GM12878 (cell line): ENCODE measurements around the gene ENSA. TPM values are rescaled to one million over a fixed set of nuclear protein-coding genes. Genes with fewer than 3 reads are reported as not detected.

Experiments
- ATAC-seq: fragments of 200-7000 bp; cut with Tn5 transposase; 3 replicates; pipeline ENCODE4 v1.9.1; 2020; ENCODE audit warnings: mild to moderate bottlenecking, moderate library complexity
- Bru-seq: library from RNA; stranded (reverse); fragments of 400-500 nt; gene quantifications from one replicate; lab custom pipeline; 2021; lab: Mats Ljungman, UMichigan
- BruChase-seq, 2 experiments: library from RNA; stranded (reverse); fragments of 400-500 nt; gene quantifications; one replicate each; lab custom pipeline; 2021; lab: Mats Ljungman, UMichigan
- BruUV-seq: library from RNA; stranded (reverse); fragments of 400-500 nt; replicated peaks from 2 replicates; lab custom pipeline; 2021; lab: Mats Ljungman, UMichigan
- CTCF ChIA-PET: fragments of 300-600 bp; sonication (Branson Sonifier 250); formaldehyde crosslinking; extraction: SDS; loops from one replicate; lab custom pipeline; 2021; ENCODE audit warnings: inconsistent platforms; lab: Yijun Ruan, JAX
- POLR2A ChIA-PET: fragments of 350-600 bp; formaldehyde crosslinking; extraction: SDS; loops from one replicate; lab custom pipeline; 2021; ENCODE audit warnings: inconsistent platforms; lab: Charles Lee
- RAD21 ChIA-PET: fragments of 300-600 bp; sonication (Branson Sonifier 250); formaldehyde crosslinking; loops from one replicate; lab custom pipeline; 2023; ENCODE audit warnings: antibody characterized with exemption; ENCODE audit not compliant: unreplicated experiment; lab: Charles Lee
- SMC1A ChIA-PET: fragments of 300-600 bp; sonication (Branson Sonifier 250); formaldehyde crosslinking; loops from one replicate; lab custom pipeline; 2023; ENCODE audit not compliant: unreplicated experiment, uncharacterized antibody; lab: Charles Lee
- DNase-seq: peaks from one replicate; pipeline ENCODE4 v3.0.0-alpha.2; 2011; ENCODE audit warnings: low read depth, low spot score
- FAIRE-seq: peaks from 3 replicates; lab custom pipeline; 2011; peaks lifted over from hg19 to GRCh38; lab: Jason Lieb, UNC
- H2AFZ ChIP-seq: 2 replicates; pipeline ENCODE4 v1.6.0; 2011; ENCODE audit warnings: low read depth, low read length, control low read depth; ENCODE audit not compliant: control insufficient read depth
- H3K27ac ChIP-seq: 2 replicates; pipeline ENCODE4 v1.5.1; 2011; ENCODE audit warnings: control low read depth; ENCODE audit not compliant: control insufficient read depth, insufficient read depth
- H3K27me3 ChIP-seq, 2 experiments: replicated peaks in 1 of 2; 2 replicates each; pipeline versions ENCODE4 v1.6.0 to v1.6.1; 2011; ENCODE audit warnings: low read length in 1 of 2; ENCODE audit not compliant: control insufficient read depth in 2 of 2, insufficient read depth in 2 of 2
- H3K36me3 ChIP-seq, 2 experiments: 2 replicates each; pipeline ENCODE4 v1.5.1; 2011; ENCODE audit warnings: low read length in 1 of 2; ENCODE audit not compliant: control insufficient read depth in 2 of 2, insufficient read depth in 2 of 2
- H3K4me1 ChIP-seq: 2 replicates; pipeline ENCODE4 v1.6.1; 2011; ENCODE audit warnings: mild to moderate bottlenecking, low read length, moderate library complexity, mixed read lengths; ENCODE audit not compliant: control insufficient read depth, insufficient read depth
- H3K4me2 ChIP-seq: 2 replicates; pipeline ENCODE4 v1.6.0; 2011; ENCODE audit warnings: control low read depth; ENCODE audit not compliant: control insufficient read depth, insufficient read depth
- H3K4me3 ChIP-seq: fragments of 200-600 bp; sonication (generic); 2 replicates; pipeline ENCODE4 v1.5.1; 2016
- H3K79me2 ChIP-seq: 2 replicates; pipeline ENCODE4 v1.6.0; 2011; ENCODE audit warnings: low read length; ENCODE audit not compliant: control insufficient read depth, insufficient read depth
- H3K9ac ChIP-seq: 2 replicates; pipeline ENCODE4 v1.8.0; 2011; ENCODE audit warnings: low read length, control low read depth, mixed read lengths; ENCODE audit not compliant: control insufficient read depth, insufficient read depth
- H3K9me3 ChIP-seq: replicated peaks from 3 replicates; pipeline ENCODE4 v1.5.1; 2011; ENCODE audit warnings: mild to moderate bottlenecking, low read length; ENCODE audit not compliant: control insufficient read depth, insufficient read depth
- H4K20me1 ChIP-seq: 2 replicates; pipeline ENCODE4 v1.6.0; 2011; ENCODE audit not compliant: control insufficient read depth, insufficient read depth
- IKZF2 ChIP-seq, 2 experiments: fragments of 450-650 bp; IDR thresholded peaks; 2 replicates each; pipeline ENCODE4 v1.6.1; 2017; ENCODE audit warnings: mild to moderate bottlenecking in 2 of 2, moderate library complexity in 2 of 2
- LARP7 ChIP-seq: fragments of 450-650 bp; IDR thresholded peaks from 2 replicates; pipeline ENCODE4 v1.6.1; 2017; ENCODE audit warnings: mild to moderate bottlenecking
- MLLT1 ChIP-seq: fragments of 450-650 bp; IDR thresholded peaks from 2 replicates; pipeline ENCODE4 v1.6.1; 2016; ENCODE audit warnings: mild to moderate bottlenecking
- PAX8 ChIP-seq: fragments of 450-650 bp; IDR thresholded peaks from 2 replicates; pipeline ENCODE4 v1.6.1; 2017; ENCODE audit warnings: mild to moderate bottlenecking, moderate library complexity
- RAD21 ChIP-seq: IDR thresholded peaks from 2 replicates; pipeline ENCODE4 v1.6.1; 2011; ENCODE audit warnings: mild to moderate bottlenecking, low read depth, low read length, moderate library complexity; ENCODE audit not compliant: insufficient read depth
- RAD51 ChIP-seq: fragments of 450-650 bp; IDR thresholded peaks from 2 replicates; pipeline ENCODE4 v1.6.1; 2016; ENCODE audit warnings: moderate library complexity, mild to moderate bottlenecking, inconsistent platforms
- SMAD1 ChIP-seq: fragments of 450-650 bp; IDR thresholded peaks from 2 replicates; pipeline ENCODE4 v1.6.1; 2018; ENCODE audit warnings: mild to moderate bottlenecking, low read depth; ENCODE audit not compliant: partially characterized antibody
- WGBS: methylation state at CpG from one replicate; pipeline ENCODE4 v1.1.6; 2016; ENCODE audit warnings: low lambda C conversion rate; ENCODE audit not compliant: insufficient replicate concordance, insufficient coverage; ENCODE audit errors: missing lambda C conversion rate; 5-methylcytosine and 5-hydroxymethylcytosine counted together
- in situ Hi-C: fragments of 300-500 bp; cut with MboI; formaldehyde crosslinking; loops from 9 replicates; pipeline ENCODE4 v1.14.3; 2018; ENCODE audit warnings: mixed read lengths
- intact Hi-C: fragments of 100-400 bp; cut with micrococcal nuclease; formaldehyde crosslinking; loops from one replicate; pipeline ENCODE4 v1.14.2; 2022; ENCODE audit not compliant: unreplicated experiment
- long read RNA-seq, 2 experiments: library from polyadenylated mRNA; unstranded; transcript quantifications; one replicate each; pipeline ENCODE4 v2.0.0, GENCODE V29; 2019 to 2020
- polyA minus RNA-seq, 3 experiments: library from RNA; depleted of rRNA, polyadenylated mRNA; stranded (reverse); fragments of >200 nt; gene quantifications; 2 replicates each; pipeline ENCODE4 v1.2.3, GENCODE V29; 2011
- polyA plus RNA-seq, 11 experiments: library from polyadenylated mRNA; depleted of rRNA in 4 of 11; unstranded in 6 of 11; stranded (reverse) in 5 of 11; fragments of >200 nt; fragmentation: Nextera tagmentation in 4 of 11; fragmentation: Illumina TruSeq in 1 of 11; extraction: Ambion mirVana in 4 of 11; extraction: Trizol in 1 of 11; gene quantifications; 1 replicate in 1 of 11; 2 replicates in 10 of 11; pipeline versions ENCODE4 v1.2.1 to v1.2.3, GENCODE V29; 2011 to 2016; ENCODE audit warnings: inconsistent platforms in 2 of 11, missing spikeins in 2 of 11, low read depth in 1 of 11
- total RNA-seq, 4 experiments: library from RNA; depleted of rRNA in 3 of 4; stranded (reverse); fragments of >200 nt in 3 of 4; fragmentation: Illumina TruSeq in 1 of 4; extraction: Trizol in 1 of 4; gene quantifications; 2 replicates each; pipeline versions ENCODE4 v1.2.1 to v1.2.3, GENCODE V29; 2013 to 2021
- TF ChIP-seq, protein P1 (sequence below): fragments of 450-650 bp; IDR thresholded peaks from 2 replicates; pipeline ENCODE4 v1.6.1; 2017; ENCODE audit warnings: borderline replicate concordance
- TF ChIP-seq, protein P2 (sequence below): IDR thresholded peaks from 2 replicates; pipeline ENCODE4 v1.6.1; 2012; ENCODE audit warnings: low read depth, low read length, improper control_type of control experiment

ENSA gene, protein sequence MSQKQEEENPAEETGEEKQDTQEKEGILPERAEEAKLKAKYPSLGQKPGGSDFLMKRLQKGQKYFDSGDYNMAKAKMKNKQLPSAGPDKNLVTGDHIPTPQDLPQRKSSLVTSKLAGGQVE
- 215 and 216 TPM in 2 replicates for total RNA-seq (2013; cell fraction: nucleolus; rRNA removed)
- total RNA-seq (2014; rRNA removed) (155 and 157 TPM in 2 replicates), total RNA-seq (2014; rRNA removed; fragmentation: Illumina TruSeq; extraction: Trizol) (201 and 203 TPM in 2 replicates), total RNA-seq (2021) (235 and 244 TPM in 2 replicates), polyA plus RNA-seq (2011; rRNA removed) (112 and 146 TPM in 2 replicates), polyA plus RNA-seq (2014; fragmentation: Illumina TruSeq; extraction: Trizol) (605 and 677 TPM in 2 replicates), polyA plus RNA-seq (2014; fragmentation: Nextera tagmentation; extraction: Ambion mirVana) (10 to 100 TPM; 56.1 to 86.8 TPM), polyA plus RNA-seq (2014; rRNA removed) (205 and 208 TPM in 2 replicates), polyA plus RNA-seq (2016; fragmentation: Nextera tagmentation; extraction: Ambion mirVana) (100 to 1,000 TPM; 124 to 131 TPM), polyA minus RNA-seq (2011; rRNA and poly(A)+ RNA removed) (30.2 and 34.0 TPM in 2 replicates), Bru-seq, nascent RNA (percentile 93 among the genes with signal in this experiment), BruChase-seq, experiment 1, labeled RNA remaining after a 6-hour chase (percentile 96 among the genes with signal in this experiment), BruChase-seq, experiment 2, labeled RNA remaining after a 2-hour chase (percentile 93 among the genes with signal in this experiment)
- polyA plus RNA-seq (2011; ENCODE audit: low read depth), result 63.5 TPM
- polyA plus RNA-seq (2011; cell fraction: cytosol; rRNA removed), result 121 and 143 TPM in 2 replicates
- 36.4 and 43.6 TPM in 2 replicates for polyA plus RNA-seq (2011; cell fraction: nucleus; rRNA removed)
- 128 and 174 TPM in 2 replicates for polyA plus RNA-seq (2012)
- polyA minus RNA-seq (2011; cell fraction: cytosol; rRNA and poly(A)+ RNA removed), result 12.8 and 20.2 TPM in 2 replicates
- polyA minus RNA-seq (2011; cell fraction: nucleus; rRNA and poly(A)+ RNA removed), result 15.4 and 23.1 TPM in 2 replicates
- long read RNA-seq, experiment 1, transcript ENSA-208 (4 exons, 2,085 nt), result major isoform, 36 of 50 reads
- long read RNA-seq, experiment 1, partial matches to known transcripts, result 0 of 50 reads
- long read RNA-seq, experiment 1, other reads (novel, unspliced or antisense), result 5 of 50 reads
- long read RNA-seq, experiment 2, transcript ENSA-208 (4 exons, 2,085 nt), result minor isoform, 9 of 57 reads
- long read RNA-seq, experiment 2, transcript ENSA-207 (2 exons, 703 nt), result minor isoform, 9 of 57 reads
- long read RNA-seq, experiment 2, transcript ENSA-201 (3 exons, 2,818 nt), result major isoform, 20 of 57 reads
- long read RNA-seq, experiment 2, partial matches to known transcripts, result 1 of 57 reads
- long read RNA-seq, experiment 2, other reads (novel, unspliced or antisense), result 14 of 57 reads

DNA sequence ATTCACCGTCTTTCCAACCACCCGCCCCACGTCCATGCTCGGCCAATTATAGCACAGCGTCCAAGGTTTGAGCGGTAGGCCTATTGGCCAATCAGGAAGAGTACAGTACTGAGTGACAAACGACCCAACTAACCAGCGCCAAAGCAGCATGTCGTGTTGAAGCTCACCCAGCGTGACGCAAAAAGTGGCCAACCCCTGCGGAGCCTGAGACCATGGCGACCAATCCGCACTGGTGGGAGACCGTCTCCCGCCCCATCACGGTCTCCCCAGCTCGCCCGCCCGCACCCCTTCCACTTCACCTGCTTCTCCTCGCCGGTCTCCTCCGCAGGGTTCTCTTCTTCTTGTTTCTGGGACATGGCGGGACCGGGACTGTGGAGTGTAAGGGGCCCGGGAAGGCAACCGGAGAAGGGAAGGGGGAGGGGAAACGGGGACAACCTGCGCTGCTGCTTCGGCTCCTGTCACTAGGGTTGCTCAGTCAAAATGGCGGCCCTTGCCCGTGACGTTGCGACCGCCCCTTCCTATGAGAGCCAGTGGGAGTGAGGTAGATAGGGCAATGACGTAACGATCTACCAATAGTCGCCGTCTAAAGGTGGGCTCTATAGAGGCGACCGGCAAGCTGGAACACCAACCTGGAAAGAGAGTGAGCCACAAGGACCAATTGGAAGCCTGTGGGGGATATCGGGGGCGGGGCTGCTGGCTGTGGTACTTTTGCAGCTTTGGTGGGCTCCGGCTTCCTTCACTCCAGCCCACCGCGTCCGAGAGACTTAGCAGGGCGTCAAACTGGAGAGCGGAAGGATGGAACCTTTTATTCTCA, at the start of gene ENSA:
Gene ENSA (minus strand): TSS at position 498 of the 814 bp plus-strand sequence. CDS start 142 bp downstream, at position 356.
- RAD21 ChIA-PET, result interaction anchor here (0.6 to 6.2 kb wide), 18 partner anchors 9 to 296 kb away, joined by 3 to 90 read pairs (median 4); partner anchors contain the start of genes CTSS, GOLPH3L, MCL1 and RPRD2
- in situ Hi-C loops (no loop called here), intact Hi-C loops (loop anchor here (1.0 to 10.0 kb wide), 6 partner anchors 50 to 345 kb away; partner anchors contain the start of genes CERS2, CTSS, MCL1 and SETDB1)
- peak within 1 kb of the TSS; percentile 91 for H3K9ac ChIP-seq
- DNase-seq (peak; percentile 99), ATAC-seq (peak; percentile 95), FAIRE-seq (peak; percentile 79)
- WGBS, result under 1% methylated on average over 47 of the region's 49 CpGs
- H3K4me3 ChIP-seq, result peak within 1 kb of the TSS; percentile 81
- no peaks in the 10 kb centered on the region for H3K9me3 ChIP-seq
- H3K4me2 ChIP-seq, result peak within 1 kb of the TSS; percentile 91
- peaks cover 5% of the 10 kb centered on the region; the same call in 1 of the 2 replicates for H3K4me1 ChIP-seq
- H4K20me1 ChIP-seq, result no peaks in the 10 kb centered on the region
- peaks cover 0 to 14% of the 10 kb centered on the region in 2 experiments; a peak in 3 of 4 replicates for H3K36me3 ChIP-seq
- no peaks in the 10 kb centered on the region for H3K27me3 ChIP-seq
- peak within 1 kb of the TSS; percentile 95 for H2AFZ ChIP-seq
- H3K79me2 ChIP-seq, result peaks cover 36% of the 10 kb centered on the region
- SMC1A ChIA-PET, result interaction anchor here (0.6 to 5.6 kb wide), 15 partner anchors 17 to 293 kb away, joined by 3 to 61 read pairs (median 4); partner anchors contain the start of genes CTSS, FALEC, GOLPH3L and MCL1
- POLR2A ChIA-PET, result interaction anchor here (0.5 to 3.4 kb wide), 31 partner anchors 9 to 377 kb away, joined by 3 to 41 read pairs (median 4); partner anchors contain the start of genes CTSS, GOLPH3L, MCL1 and MINDY1
- no TSS peak for BruUV-seq
- CTCF ChIA-PET, result interaction anchor here (0.9 to 5.3 kb wide), 8 partner anchors 9 to 366 kb away, joined by 3 to 95 read pairs (median 6); partner anchors contain the start of genes GOLPH3L and MCL1
- H3K27ac ChIP-seq, result peak within 1 kb of the TSS; percentile 97
- TF ChIP-seq MLLT1 (peak; percentile 79; the same call in 1 of the 2 replicates), RAD51 (0 out of 2 replicates have a peak, but pooled peaks have one; percentile 44), RAD21 (no peak), LARP7 (peak; percentile 37; the same call in 1 of the 2 replicates), SMAD1 (no peak), PAX8 (peak; percentile 56; the same call in 1 of the 2 replicates), IKZF2 (IDR thresholded peaks at IDR 0.05) (peak in 1 of 2 experiments; percentile 54; a peak in 1 of 4 replicates)
- TF ChIP-seq, protein P1, sequence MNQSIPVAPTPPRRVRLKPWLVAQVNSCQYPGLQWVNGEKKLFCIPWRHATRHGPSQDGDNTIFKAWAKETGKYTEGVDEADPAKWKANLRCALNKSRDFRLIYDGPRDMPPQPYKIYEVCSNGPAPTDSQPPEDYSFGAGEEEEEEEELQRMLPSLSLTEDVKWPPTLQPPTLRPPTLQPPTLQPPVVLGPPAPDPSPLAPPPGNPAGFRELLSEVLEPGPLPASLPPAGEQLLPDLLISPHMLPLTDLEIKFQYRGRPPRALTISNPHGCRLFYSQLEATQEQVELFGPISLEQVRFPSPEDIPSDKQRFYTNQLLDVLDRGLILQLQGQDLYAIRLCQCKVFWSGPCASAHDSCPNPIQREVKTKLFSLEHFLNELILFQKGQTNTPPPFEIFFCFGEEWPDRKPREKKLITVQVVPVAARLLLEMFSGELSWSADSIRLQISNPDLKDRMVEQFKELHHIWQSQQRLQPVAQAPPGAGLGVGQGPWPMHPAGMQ, result no peak
- TF ChIP-seq, protein P2, sequence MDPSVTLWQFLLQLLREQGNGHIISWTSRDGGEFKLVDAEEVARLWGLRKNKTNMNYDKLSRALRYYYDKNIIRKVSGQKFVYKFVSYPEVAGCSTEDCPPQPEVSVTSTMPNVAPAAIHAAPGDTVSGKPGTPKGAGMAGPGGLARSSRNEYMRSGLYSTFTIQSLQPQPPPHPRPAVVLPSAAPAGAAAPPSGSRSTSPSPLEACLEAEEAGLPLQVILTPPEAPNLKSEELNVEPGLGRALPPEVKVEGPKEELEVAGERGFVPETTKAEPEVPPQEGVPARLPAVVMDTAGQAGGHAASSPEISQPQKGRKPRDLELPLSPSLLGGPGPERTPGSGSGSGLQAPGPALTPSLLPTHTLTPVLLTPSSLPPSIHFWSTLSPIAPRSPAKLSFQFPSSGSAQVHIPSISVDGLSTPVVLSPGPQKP, result no peak
